ENCODE data around the gene EIF4G3. TPM values are rescaled to one million over a fixed set of nuclear protein-coding genes. Genes with fewer than 3 reads are reported as not detected.

The EIF4G3 gene
- total and polyA plus RNA-seq, 2 donors (not counting 3 experiments of a cell fraction or from before 2014, with no cell fraction given), result 40.7 to 78.5 TPM

- FAIRE-seq, result no peak
Measured at GRCh38 chr1:21114431-21114830, 62.3 kb downstream of the EIF4G3 start.

More at GRCh38 chr1:21114431-21114830, 62.3 kb downstream of the EIF4G3 start:
- Histone ChIP-seq H3K27ac (ENCODE audit: insufficient read depth, low read depth, low read length) (no peak overlapping the region), H3K27me3 (ENCODE audit: control insufficient read depth in 2 of 2, insufficient read depth in 2 of 2, low read length in 2 of 2) (no peaks in the 10 kb centered on the region), H3K9ac (replicated peaks; ENCODE audit: extremely low read depth, insufficient read depth, low read length) (no peak overlapping the region), H3K4me3 (replicated peaks in 1 of 3; ENCODE audit: insufficient read depth in 1 of 3, low read depth in 1 of 3, low read length in 3 of 3) (no peak overlapping the region), H3K4me1 (ENCODE audit: control insufficient read depth, extremely low read depth, insufficient read depth, low read length) (peaks cover 8% of the 10 kb centered on the region), H3K36me3 (ENCODE audit: control insufficient read depth in 2 of 2, extremely low read depth in 1 of 2, insufficient read depth in 2 of 2, low read length in 2 of 2) (no peaks in the 10 kb centered on the region), H4K20me1 (replicated peaks; ENCODE audit: control insufficient read depth, extremely low read depth, insufficient read depth, low read length) (no peaks in the 10 kb centered on the region), H3K4me2 (ENCODE audit: insufficient read depth, low read length) (no peak overlapping the region), H3K9me1 (replicated peaks; ENCODE audit: control insufficient read depth, extremely low read depth, insufficient read depth, low read length) (no peaks in the 10 kb centered on the region), H2AFZ (ENCODE audit: low read depth, low read length) (no peak overlapping the region), H3K9me3 (replicated peaks; ENCODE audit: control insufficient read depth, insufficient read depth, low read length) (no peaks in the 10 kb centered on the region), H3K79me2 (ENCODE audit: control insufficient read depth, insufficient read depth, low read length) (peaks cover 12% of the 10 kb centered on the region)
- no peak for TF ChIP-seq POLR2A (IDR thresholded peaks at IDR 0.05; ENCODE audit: low read depth, low read length)
- TF ChIP-seq EZH2 (IDR thresholded peaks at IDR 0.05; ENCODE audit: borderline replicate concordance, low read depth, low read length, severe bottlenecking), result no peak
- TF ChIP-seq CTCF (IDR thresholded peaks at IDR 0.05; ENCODE audit: extremely low read depth in 1 of 2, insufficient read depth in 1 of 2, low read depth in 1 of 2, low read length in 2 of 2), result no peak
- TF ChIP-seq MAX (IDR thresholded peaks at IDR 0.05; ENCODE audit: insufficient read depth, insufficient read length), result no peak
- intact Hi-C loops (cut with micrococcal nuclease) (no loop called here), dilution Hi-C loops (cut with MboI; ENCODE audit: extremely low pct_ligation_motif_present, low sequenced_read_pairs) (no loop called here)
- ChIA-PET POLR2A (no interaction called here), CTCF (interaction anchor here (1.0 to 1.5 kb wide), 7 partner anchors 9 to 81 kb away, joined by 3 to 4 read pairs (median 4); no protein-coding TSS in a partner anchor)
- BruUV-seq (replicated peaks), result no TSS peak
- no peak for DNase-seq (ENCODE audit: low read depth, low spot score)

Measured in endothelial cell of umbilical vein (primary cell).